PC-9 (cell line): ENCODE results near the gene UBA6. TPM values are rescaled to one million over a fixed set of nuclear protein-coding genes. Genes with fewer than 3 reads are reported as not detected.
A peak's percentile ranks its signal among the peaks of the same experiment; 100 is the strongest.

ENCODE experiments used
- BruUV-seq: library from RNA; stranded (reverse); fragments of 400-500 nt; replicated peaks from 2 replicates; lab custom pipeline; 2021; lab: Mats Ljungman, UMichigan
- CTCF ChIA-PET: fragments of 300-600 bp; sonication (Branson Sonifier 250); formaldehyde crosslinking; loops from one replicate; lab custom pipeline; 2022; ENCODE audit warnings: antibody characterized with exemption; lab: Charles Lee
- POLR2A ChIA-PET: fragments of 300-600 bp; sonication (Branson Sonifier 250); formaldehyde crosslinking; loops from one replicate; lab custom pipeline; 2022; ENCODE audit warnings: antibody characterized with exemption; ENCODE audit not compliant: unreplicated experiment; lab: Charles Lee
- DNase-seq, 2 experiments: peaks; one replicate each; pipeline versions ENCODE4 v3.0.0 to v3.0.0-alpha.2; 2015 to 2022; ENCODE audit warnings: mixed read lengths in 1 of 2
- H2AFZ ChIP-seq: fragments of 200-600 bp; sonication (generic); 2 replicates; pipeline ENCODE4 v1.8.1; 2017; ENCODE audit warnings: antibody characterized with exemption
- H3F3A ChIP-seq: fragments of 200-600 bp; sonication (generic); 2 replicates; pipeline ENCODE4 v1.8.1; 2017; ENCODE audit warnings: antibody characterized with exemption, mild to moderate bottlenecking, low read depth; ENCODE audit not compliant: insufficient read depth
- H3K27ac ChIP-seq: fragments of 200-600 bp; sonication (generic); 2 replicates; pipeline ENCODE4 v1.6.1; 2016; ENCODE audit warnings: mixed run types
- H3K27me3 ChIP-seq: fragments of 200-600 bp; sonication (generic); 2 replicates; pipeline ENCODE4 v1.6.1; 2016; ENCODE audit warnings: low read depth, mixed run types; ENCODE audit not compliant: insufficient read depth
- H3K36me3 ChIP-seq: fragments of 200-600 bp; sonication (generic); 2 replicates; pipeline ENCODE4 v1.6.1; 2016; ENCODE audit warnings: low read depth, mixed run types
- H3K4me1 ChIP-seq: fragments of 200-600 bp; sonication (generic); replicated peaks from 2 replicates; pipeline ENCODE4 v1.6.1; 2016; ENCODE audit warnings: mixed run types; ENCODE audit not compliant: insufficient read depth
- H3K4me2 ChIP-seq: fragments of 200-600 bp; sonication (generic); 2 replicates; pipeline ENCODE4 v1.6.1; 2017; ENCODE audit warnings: mixed run types
- H3K4me3 ChIP-seq: fragments of 200-600 bp; sonication (generic); 2 replicates; pipeline ENCODE4 v1.6.1; 2016; ENCODE audit warnings: mixed run types
- H3K79me2 ChIP-seq: fragments of 200-600 bp; sonication (generic); 2 replicates; pipeline ENCODE4 v1.6.1; 2017; ENCODE audit warnings: low read depth, mixed run types
- H3K9me2 ChIP-seq: fragments of 200-600 bp; sonication (generic); 2 replicates; pipeline ENCODE4 v1.8.1; 2017; ENCODE audit warnings: mild to moderate bottlenecking; ENCODE audit not compliant: insufficient read depth
- H3K9me3 ChIP-seq: fragments of 200-600 bp; sonication (generic); 2 replicates; pipeline ENCODE4 v1.8.1; 2016; ENCODE audit warnings: low read depth; ENCODE audit not compliant: insufficient read depth
- H4K20me1 ChIP-seq: fragments of 200-600 bp; sonication (generic); 2 replicates; pipeline ENCODE4 v1.8.1; 2017; ENCODE audit not compliant: insufficient read depth
- CTCF ChIP-seq: fragments of 200-600 bp; sonication (generic); conservative IDR thresholded peaks from 2 replicates; pipeline ENCODE4 v1.6.1; 2017; ENCODE audit warnings: mixed run types, antibody characterized with exemption, mild to moderate bottlenecking, moderate library complexity
- EZH2 ChIP-seq: fragments of 200-600 bp; sonication (generic); IDR thresholded peaks from 2 replicates; pipeline ENCODE4 v1.8.0; 2017; ENCODE audit warnings: antibody characterized with exemption, low read depth
- intact Hi-C: fragments of 100-400 bp; cut with micrococcal nuclease; formaldehyde crosslinking; loops from one replicate; pipeline ENCODE4 v1.10.0; 2022; ENCODE audit not compliant: unreplicated experiment
- total RNA-seq: library from RNA; stranded (reverse); gene quantifications from 2 replicates; pipeline ENCODE4 v1.2.3, GENCODE V29; 2021

UBA6 gene
- total RNA-seq, 1 experiment from 2014 or later, result 64.2 TPM

DNA sequence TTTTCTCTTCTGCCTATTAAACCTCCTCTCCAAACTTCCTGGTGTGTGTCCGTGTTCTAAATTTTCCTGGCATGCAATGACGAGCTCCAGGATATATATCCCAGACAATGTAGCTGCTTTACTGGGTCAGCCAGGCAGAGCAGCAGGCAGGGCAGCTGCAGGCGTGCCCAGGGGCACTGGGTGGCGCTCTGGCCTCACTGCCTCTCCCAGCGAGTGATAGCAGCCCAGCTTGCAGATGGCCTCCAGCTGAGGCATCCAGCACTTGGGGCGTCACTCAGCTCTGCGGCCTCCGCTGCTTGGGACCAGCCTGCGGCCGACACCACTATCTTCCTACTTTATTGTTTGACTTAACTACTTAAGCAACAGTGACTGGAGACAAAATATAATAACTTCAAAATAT is 23.0 kb upstream of the UBA6 start:
- Histone ChIP-seq H3K4me2 (no peak overlapping the region), H3F3A (peaks cover 3% of the 10 kb centered on the region; the same call in 1 of the 2 replicates), H2AFZ (no peak overlapping the region), H3K79me2 (no peaks in the 10 kb centered on the region), H3K4me3 (no peak overlapping the region), H3K36me3 (no peaks in the 10 kb centered on the region), H4K20me1 (no peaks in the 10 kb centered on the region), H3K27ac (no peak overlapping the region), H3K27me3 (no peaks in the 10 kb centered on the region), H3K4me1 (peaks cover 14% of the 10 kb centered on the region), H3K9me2 (no peaks in the 10 kb centered on the region), H3K9me3 (peaks cover 9% of the 10 kb centered on the region; the same call in 1 of the 2 replicates)
- no TSS peak for BruUV-seq
- ChIA-PET POLR2A (no interaction called here), CTCF (no interaction called here)
- no peak for TF ChIP-seq CTCF
- TF ChIP-seq EZH2, result no peak
- intact Hi-C loops, result no loop called here
- DNase-seq, result no peak

GRCh38 chr4:67723341-67723740 is 22.4 kb upstream of the UBA6 start:
- ChIA-PET POLR2A (no interaction called here), CTCF (no interaction called here)

GRCh38 chr4:67721770-67722597 is 21.0 kb upstream of the UBA6 start:
- Histone ChIP-seq H3K4me2 (peak overlapping the region; percentile 26), H3K4me1 (peaks cover 14% of the 10 kb centered on the region), H3K9me3 (no peaks in the 10 kb centered on the region), H3K9me2 (no peaks in the 10 kb centered on the region), H4K20me1 (no peaks in the 10 kb centered on the region), H3F3A (no peaks in the 10 kb centered on the region), H3K79me2 (no peaks in the 10 kb centered on the region), H2AFZ (no peak overlapping the region), H3K27me3 (no peaks in the 10 kb centered on the region), H3K4me3 (no peak overlapping the region), H3K27ac (peak overlapping the region; percentile 61), H3K36me3 (no peaks in the 10 kb centered on the region)
- no TSS peak for BruUV-seq
- DNase-seq, result peak; percentile 39 to 69
- TF ChIP-seq CTCF (no peak), EZH2 (no peak)
- ChIA-PET CTCF (no interaction called here), POLR2A (no interaction called here)
- intact Hi-C loops, result no loop called here

More at GRCh38 chr4:67723341-67723740, 22.4 kb upstream of the UBA6 start:
- Histone ChIP-seq H3K4me2 (no peak overlapping the region), H2AFZ (no peak overlapping the region), H3K9me2 (no peaks in the 10 kb centered on the region), H4K20me1 (no peaks in the 10 kb centered on the region), H3K27me3 (no peaks in the 10 kb centered on the region), H3K9me3 (peaks cover 9% of the 10 kb centered on the region; the same call in 1 of the 2 replicates), H3K79me2 (no peaks in the 10 kb centered on the region), H3K27ac (no peak overlapping the region), H3K4me1 (peaks cover 14% of the 10 kb centered on the region), H3K36me3 (no peaks in the 10 kb centered on the region), H3F3A (peaks cover 3% of the 10 kb centered on the region; the same call in 1 of the 2 replicates), H3K4me3 (no peak overlapping the region)
- no TSS peak for BruUV-seq
- intact Hi-C loops, result no loop called here
- TF ChIP-seq EZH2 (no peak), CTCF (no peak)
- no peak for DNase-seq
